Stimulated activated CD4-positive, alpha-beta T cell treated with anti-CD3 and anti-CD28 coated beads, TNF-alpha, amount 100 ng/mL, for 4 hours (primary cell): ENCODE results near the gene BICDL1.
"Not testable (repeated sequence)": the region's sequence is repeated elsewhere in the genome, so short reads cannot be mapped to it uniquely, and the experiment has no call there.

Source experiments
- DNase-seq, 3 experiments: peaks; one replicate each; pipeline ENCODE4 v3.0.0-alpha.2; 2020; ENCODE audit warnings: low read depth in 3 of 3

The BICDL1 gene, protein sequence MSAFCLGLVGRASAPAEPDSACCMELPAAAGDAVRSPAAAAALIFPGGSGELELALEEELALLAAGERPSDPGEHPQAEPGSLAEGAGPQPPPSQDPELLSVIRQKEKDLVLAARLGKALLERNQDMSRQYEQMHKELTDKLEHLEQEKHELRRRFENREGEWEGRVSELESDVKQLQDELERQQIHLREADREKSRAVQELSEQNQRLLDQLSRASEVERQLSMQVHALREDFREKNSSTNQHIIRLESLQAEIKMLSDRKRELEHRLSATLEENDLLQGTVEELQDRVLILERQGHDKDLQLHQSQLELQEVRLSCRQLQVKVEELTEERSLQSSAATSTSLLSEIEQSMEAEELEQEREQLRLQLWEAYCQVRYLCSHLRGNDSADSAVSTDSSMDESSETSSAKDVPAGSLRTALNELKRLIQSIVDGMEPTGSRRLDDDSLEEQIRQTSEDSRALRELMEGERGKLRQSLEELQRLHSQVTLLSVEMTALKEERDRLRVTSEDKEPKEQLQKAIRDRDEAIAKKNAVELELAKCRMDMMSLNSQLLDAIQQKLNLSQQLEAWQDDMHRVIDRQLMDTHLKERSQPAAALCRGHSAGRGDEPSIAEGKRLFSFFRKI

GRCh38 chr12:119988472-119989360 is at the start of gene BICDL1:
Gene BICDL1, plus strand, starts transcription at chr12:119989236. Its CDS starts 633 bp downstream, at chr12:119989869.
- DNase-seq: peak; percentile 94 to 98 (median 97)

- DNase-seq: no peak
These were observed 48.1 kb upstream of the BICDL1 start for GRCh38 chr12:119940897-119941296.

- no peak for DNase-seq
These were observed 46.6 kb upstream of the BICDL1 start for GRCh38 chr12:119942386-119942785.

- DNase-seq: no peak
These were observed 42.8 kb upstream of the BICDL1 start for GRCh38 chr12:119946213-119946612.

- no peak for DNase-seq
These were observed 39.9 kb upstream of the BICDL1 start for GRCh38 chr12:119949145-119949544.

GRCh38 chr12:119949594-119949993 is 39.4 kb upstream of the BICDL1 start:
- no peak for DNase-seq

GRCh38 chr12:119956047-119956446 is 33.0 kb upstream of the BICDL1 start:
- no peak for DNase-seq

- DNase-seq: no peak
These were observed 31.9 kb upstream of the BICDL1 start for GRCh38 chr12:119957135-119957534.

GRCh38 chr12:119959435-119959834 is 29.6 kb upstream of the BICDL1 start:
- DNase-seq: no peak

DNA sequence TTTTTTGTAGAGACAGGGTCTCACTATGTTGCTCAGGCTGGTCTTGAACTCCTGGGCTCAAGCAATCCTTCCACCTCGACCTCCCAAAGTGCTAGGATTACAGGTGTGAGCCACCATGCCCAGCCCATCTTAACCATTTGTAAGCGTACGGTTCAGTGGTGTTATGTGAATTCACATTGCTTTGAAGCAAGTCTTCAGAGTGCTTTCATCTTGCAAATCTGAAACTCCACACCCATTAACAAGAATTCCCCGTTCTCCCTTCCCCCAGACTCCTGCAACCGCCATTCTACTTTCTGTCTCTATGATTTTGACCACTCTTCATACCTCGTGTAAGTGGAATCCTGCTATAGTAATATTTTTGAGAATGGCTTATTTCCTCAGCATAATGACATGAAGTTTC is 24.9 kb upstream of the BICDL1 start:
- no peak for DNase-seq

DNA sequence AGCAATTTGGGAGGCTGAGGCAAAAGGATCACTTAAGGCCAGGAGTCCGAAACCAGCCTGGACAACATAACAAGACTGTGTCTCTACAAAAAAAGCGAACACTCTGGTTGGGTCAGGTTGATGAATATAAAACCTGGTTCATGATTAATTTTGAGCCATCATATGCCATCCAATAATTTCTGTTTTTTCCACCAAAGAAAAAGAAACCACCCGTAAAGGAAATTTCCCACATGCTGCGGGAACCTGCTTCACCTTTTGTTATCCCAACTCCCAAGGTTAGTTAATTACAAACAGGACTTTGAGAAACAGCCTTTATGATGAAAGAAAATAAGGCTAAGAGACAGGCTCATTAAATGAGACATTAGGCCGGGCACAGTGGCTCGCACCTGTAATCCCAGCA is 24.1 kb upstream of the BICDL1 start:
- DNase-seq: no peak

DNA sequence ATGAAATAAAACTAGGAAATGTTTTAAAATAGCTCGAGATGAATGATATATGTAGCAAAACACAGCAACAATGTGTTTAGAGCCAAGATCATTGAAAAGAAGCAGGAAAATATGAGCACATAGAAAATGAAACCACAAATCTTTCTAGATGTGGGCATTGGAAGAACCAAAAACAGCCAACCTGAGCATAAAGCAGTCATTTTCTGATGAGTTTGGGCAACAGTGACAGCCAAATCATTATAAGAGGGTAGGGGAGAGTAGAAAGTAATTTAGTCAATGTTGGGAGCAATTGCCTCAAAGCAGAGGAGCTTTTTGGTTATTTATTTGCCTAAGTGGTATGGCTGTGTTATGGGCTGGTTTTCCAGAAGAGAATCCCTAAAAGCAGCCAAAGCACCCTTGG is 8.8 kb upstream of the BICDL1 start:
- DNase-seq: no peak

DNA sequence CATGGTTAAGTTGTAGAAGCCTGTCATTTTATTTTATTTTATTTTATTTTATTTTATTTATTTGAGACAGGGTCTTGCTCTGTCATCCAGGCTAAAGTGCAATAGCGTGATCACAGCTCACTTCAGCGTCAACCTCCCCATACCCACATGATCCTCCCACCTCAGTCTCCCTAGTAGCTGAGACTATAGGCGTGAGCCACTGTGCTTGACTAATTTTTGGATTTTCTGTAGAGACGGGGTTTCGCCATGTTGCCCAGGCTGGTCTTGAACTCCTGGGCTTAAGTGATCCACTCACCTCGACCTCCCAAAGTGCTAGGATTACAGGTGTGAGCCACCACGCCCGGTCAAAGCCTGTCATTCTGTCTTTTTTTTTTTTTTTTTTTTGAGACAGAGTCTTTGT is 8.3 kb upstream of the BICDL1 start:
- DNase-seq: not testable (repeated sequence)

DNA sequence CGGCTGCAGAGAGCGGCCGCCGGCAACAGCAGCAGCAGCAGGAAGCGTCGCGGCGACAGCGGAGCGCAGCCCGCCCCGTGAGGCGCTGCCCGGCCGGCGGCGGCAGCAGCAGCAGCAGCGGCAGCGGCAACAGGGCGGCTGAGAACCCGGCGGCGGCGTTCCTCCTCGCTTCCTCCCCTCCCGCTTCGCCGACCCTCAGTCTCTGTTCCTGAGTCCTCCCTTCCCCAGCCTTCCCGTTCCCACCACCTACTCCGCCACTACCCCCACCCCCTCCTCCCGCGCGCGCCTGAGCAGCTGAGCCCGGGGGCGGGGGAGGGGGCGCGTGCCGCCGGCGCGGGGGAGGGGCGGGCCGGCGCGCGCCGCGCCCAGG is 310 bp downstream of the BICDL1 start:
- peak; percentile 38 to 47 (median 39) for DNase-seq

DNA sequence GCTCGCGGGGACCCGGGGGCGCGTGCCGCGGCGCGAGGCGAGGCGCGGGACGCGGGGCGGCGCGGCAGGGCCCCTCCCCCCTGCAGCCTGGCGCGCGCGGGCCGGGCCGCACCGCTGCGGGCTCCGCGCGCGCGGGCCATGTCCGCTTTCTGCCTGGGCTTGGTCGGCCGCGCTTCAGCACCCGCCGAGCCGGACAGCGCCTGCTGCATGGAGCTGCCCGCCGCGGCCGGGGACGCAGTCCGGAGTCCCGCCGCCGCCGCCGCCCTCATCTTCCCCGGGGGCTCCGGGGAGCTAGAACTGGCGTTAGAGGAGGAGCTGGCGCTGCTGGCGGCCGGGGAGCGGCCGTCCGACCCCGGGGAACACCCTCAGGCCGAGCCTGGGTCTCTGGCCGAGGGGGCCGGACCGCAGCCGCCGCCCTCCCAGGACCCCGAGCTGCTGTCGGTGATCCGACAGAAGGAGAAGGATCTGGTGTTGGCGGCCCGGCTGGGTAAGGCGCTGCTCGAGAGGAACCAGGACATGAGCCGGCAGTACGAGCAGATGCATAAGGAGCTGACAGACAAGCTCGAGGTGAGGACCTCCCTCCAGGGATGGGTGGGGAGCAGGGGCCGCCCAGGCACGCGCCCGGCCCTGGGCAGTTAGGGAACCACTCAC is 820 bp downstream of the BICDL1 start:
- DNase-seq: peak; percentile 20 to 52 (median 49)

GRCh38 chr12:119990382-119990874 is 1.4 kb downstream of the BICDL1 start:
- no peak for DNase-seq

DNA sequence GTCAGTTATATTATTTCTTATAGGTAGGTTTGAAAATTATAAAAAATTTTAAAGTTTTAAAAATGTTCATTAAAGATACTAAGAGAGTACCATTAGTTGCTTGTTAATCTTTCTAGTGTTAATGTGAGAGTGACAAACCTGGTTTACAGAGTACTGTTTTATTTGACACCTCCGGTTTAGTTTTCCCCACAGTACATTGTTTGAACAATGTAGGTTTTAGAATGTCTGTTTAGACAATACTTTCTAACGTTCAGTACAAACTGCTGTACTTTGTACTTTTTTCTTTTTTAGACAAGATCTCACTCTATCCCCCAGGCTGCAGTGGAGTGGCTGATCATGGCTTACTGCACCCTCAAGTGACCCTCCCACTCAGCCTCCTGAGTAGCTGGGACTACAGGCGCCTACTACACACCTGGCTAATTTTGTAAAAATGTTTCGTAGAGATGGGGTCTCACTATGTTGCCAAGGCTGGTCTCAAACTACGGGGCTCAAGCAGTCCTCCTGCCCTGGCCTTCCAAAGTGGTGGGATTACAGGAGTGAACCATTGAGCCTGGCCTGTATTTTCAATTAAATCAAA is 3.2 kb downstream of the BICDL1 start:
- DNase-seq: no peak

DNA sequence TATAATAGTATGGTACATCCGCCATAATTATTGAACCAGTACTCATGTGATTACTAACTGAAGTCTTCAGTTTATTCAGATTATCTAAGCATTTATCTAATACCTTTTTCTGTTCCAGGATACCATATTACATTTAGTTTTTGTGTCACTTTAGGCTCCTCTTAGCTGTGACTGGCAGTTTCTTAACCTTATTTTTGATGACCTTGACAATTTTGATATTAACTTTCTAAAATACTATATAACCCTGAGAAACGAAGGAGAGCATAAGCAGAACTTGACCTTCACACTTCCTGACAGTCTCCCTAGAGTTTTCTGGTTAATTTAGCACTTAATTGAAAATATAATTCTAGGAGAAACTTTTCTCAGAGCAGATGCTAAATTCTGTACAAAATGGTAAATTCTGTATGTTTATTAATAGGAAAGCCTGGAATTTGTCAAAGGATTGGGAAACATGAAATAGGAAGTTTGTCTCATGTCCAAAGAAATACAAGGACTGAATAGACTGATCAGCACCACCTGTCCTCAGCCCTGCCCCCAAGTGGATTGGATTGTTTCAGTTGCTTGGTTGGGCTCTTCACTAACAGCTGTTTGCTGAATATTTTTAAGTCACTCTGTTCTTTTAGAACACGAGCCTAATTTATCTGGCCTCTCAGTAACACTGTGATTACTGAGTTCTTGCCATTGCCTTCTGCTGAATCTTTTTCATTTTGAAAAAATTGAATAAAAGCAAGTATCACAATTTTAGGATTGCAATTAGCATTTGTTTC is 6.0 kb downstream of the BICDL1 start:
- no peak for DNase-seq

- no peak for DNase-seq
These were observed 7.4 kb downstream of the BICDL1 start for GRCh38 chr12:119996417-119996816.

DNA sequence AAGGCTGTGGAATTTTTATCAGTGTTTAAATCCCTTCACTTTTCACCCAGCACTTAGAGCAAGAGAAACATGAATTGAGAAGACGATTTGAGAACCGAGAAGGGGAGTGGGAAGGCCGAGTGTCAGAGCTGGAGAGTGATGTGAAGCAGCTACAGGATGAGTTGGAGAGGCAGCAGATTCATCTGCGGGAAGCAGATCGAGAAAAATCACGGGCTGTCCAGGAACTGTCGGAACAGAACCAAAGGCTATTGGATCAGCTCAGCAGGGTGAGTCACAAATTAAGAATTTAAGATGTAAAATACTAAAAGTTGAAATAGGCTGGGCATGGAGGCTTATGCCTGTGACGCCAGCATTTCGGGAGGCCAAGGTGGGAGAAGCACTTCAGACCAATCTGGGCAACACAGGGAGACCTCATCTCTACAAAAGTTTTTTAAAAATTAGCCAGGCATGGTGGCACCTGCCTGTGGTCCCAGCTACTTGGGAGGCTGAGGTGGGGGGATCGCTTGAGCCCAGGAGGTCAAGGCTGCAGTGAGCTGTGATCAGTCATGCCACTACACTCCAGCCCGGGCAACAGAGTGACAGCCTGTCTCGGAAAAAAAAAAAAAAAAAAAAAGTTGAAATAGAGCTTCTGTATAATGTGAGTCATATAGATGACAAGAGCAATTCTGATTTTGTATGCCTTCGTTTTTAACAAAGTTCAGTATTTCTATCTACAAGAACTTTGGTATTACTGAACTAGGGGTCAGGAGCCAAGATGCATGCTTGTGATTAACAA is 9.6 kb downstream of the BICDL1 start:
- DNase-seq: no peak
